Panc1 (cell line): ENCODE data around the gene CD14. TPM values are rescaled to one million over a fixed set of nuclear protein-coding genes. Genes with fewer than 3 reads are reported as not detected.
"Not testable (repeated sequence)": the region's sequence is repeated elsewhere in the genome, so short reads cannot be mapped to it uniquely, and the experiment has no call there.

Experiments used
- ATAC-seq: fragments of 200-7000 bp; cut with Tn5 transposase; 2 replicates; pipeline ENCODE4 v1.9.1; 2020; ENCODE audit warnings: mild to moderate bottlenecking, moderate library complexity
- BruUV-seq: library from RNA; stranded (reverse); fragments of 400-500 nt; replicated peaks from 2 replicates; lab custom pipeline; 2021; lab: Mats Ljungman, UMichigan
- CTCF ChIA-PET: fragments of 300-600 bp; sonication (Branson Sonifier 250); formaldehyde crosslinking; loops from one replicate; lab custom pipeline; 2022; ENCODE audit warnings: antibody characterized with exemption; lab: Charles Lee
- POLR2A ChIA-PET: fragments of 300-600 bp; sonication (Branson Sonifier 250); formaldehyde crosslinking; loops from one replicate; lab custom pipeline; 2022; ENCODE audit warnings: antibody characterized with exemption; lab: Charles Lee
- DNase-seq: peaks from one replicate; pipeline ENCODE4 v3.0.0-alpha.2; 2010; ENCODE audit warnings: low read depth, low spot score
- H3K27ac ChIP-seq: 2 replicates; pipeline ENCODE4 v1.5.1; 2011; ENCODE audit warnings: mild to moderate bottlenecking, low read length, inconsistent platforms
- H3K27me3 ChIP-seq: fragments of 200-500 bp; sonication (Bioruptor generic); 2 replicates; pipeline ENCODE4 v1.6.0; 2014; ENCODE audit warnings: low read length, inconsistent platforms; ENCODE audit not compliant: control insufficient read depth, insufficient read depth
- H3K36me3 ChIP-seq: fragments of 200-500 bp; sonication (Bioruptor generic); 2 replicates; pipeline ENCODE4 v1.5.1; 2014; ENCODE audit warnings: inconsistent platforms, mild to moderate bottlenecking, low read length, moderate library complexity; ENCODE audit not compliant: control insufficient read depth, insufficient read depth
- H3K4me1 ChIP-seq: 2 replicates; pipeline ENCODE4 v1.5.1; 2011; ENCODE audit warnings: inconsistent platforms, mild to moderate bottlenecking, low read length, moderate library complexity; ENCODE audit not compliant: control insufficient read depth, insufficient read depth
- H3K4me3 ChIP-seq, 2 experiments: 2 replicates each; pipeline ENCODE4 v1.5.1; 2011 to 2012; ENCODE audit warnings: low read depth in 2 of 2, low read length in 2 of 2, mild to moderate bottlenecking in 2 of 2, inconsistent platforms in 1 of 2, moderate library complexity in 1 of 2
- H3K9me3 ChIP-seq: fragments of 200-500 bp; sonication (Bioruptor generic); 2 replicates; pipeline ENCODE4 v1.5.1; 2014; ENCODE audit warnings: low read depth, mild to moderate bottlenecking, inconsistent platforms, low read length, moderate library complexity; ENCODE audit not compliant: control insufficient read depth, insufficient read depth
- POLR2AphosphoS5 ChIP-seq: IDR thresholded peaks from 2 replicates; pipeline ENCODE4 v1.6.1; 2012; ENCODE audit warnings: mild to moderate bottlenecking, low read depth, low read length, moderate library complexity
- SIN3A ChIP-seq: IDR thresholded peaks from 2 replicates; pipeline ENCODE4 v1.6.1; 2012; ENCODE audit warnings: low read depth, mild to moderate bottlenecking, low read length, moderate library complexity, borderline replicate concordance; ENCODE audit not compliant: insufficient read depth
- TCF7L2 ChIP-seq: IDR thresholded peaks from 2 replicates; pipeline ENCODE4 v1.6.1; 2011; ENCODE audit warnings: mild to moderate bottlenecking, low read depth, low read length, inconsistent platforms
- in situ Hi-C: cut with HindIII; loops from 2 replicates; pipeline ENCODE4 v1.10.0; 2016; ENCODE audit warnings: low sequenced_read_pairs, low pct_unique_long_range_greater_than_20kb
- intact Hi-C: fragments of 100-400 bp; cut with micrococcal nuclease; formaldehyde crosslinking; loops from one replicate; pipeline ENCODE4 v1.10.0; 2022; ENCODE audit not compliant: unreplicated experiment
- total RNA-seq: library from RNA; stranded (reverse); gene quantifications from one replicate; pipeline ENCODE4 v1.2.1, GENCODE V29; 2021; ENCODE audit not compliant: unreplicated experiment
- TF ChIP-seq, protein P1 (sequence below): fragments of 450-650 bp; IDR thresholded peaks from 2 replicates; pipeline ENCODE4 v1.5.1; 2017; ENCODE audit warnings: mild to moderate bottlenecking
- TF ChIP-seq, protein P2 (sequence below), 2 experiments: IDR thresholded peaks; 2 replicates each; pipeline ENCODE4 v1.6.1; 2011 to 2012; ENCODE audit warnings: low read depth in 2 of 2, control low read depth in 1 of 2, low read length in 1 of 2, mild to moderate bottlenecking in 1 of 2, moderate library complexity in 1 of 2; ENCODE audit not compliant: insufficient read depth in 1 of 2

CD14 gene
- total RNA-seq, 1 experiment from 2014 or later: 2.5 TPM

DNA sequence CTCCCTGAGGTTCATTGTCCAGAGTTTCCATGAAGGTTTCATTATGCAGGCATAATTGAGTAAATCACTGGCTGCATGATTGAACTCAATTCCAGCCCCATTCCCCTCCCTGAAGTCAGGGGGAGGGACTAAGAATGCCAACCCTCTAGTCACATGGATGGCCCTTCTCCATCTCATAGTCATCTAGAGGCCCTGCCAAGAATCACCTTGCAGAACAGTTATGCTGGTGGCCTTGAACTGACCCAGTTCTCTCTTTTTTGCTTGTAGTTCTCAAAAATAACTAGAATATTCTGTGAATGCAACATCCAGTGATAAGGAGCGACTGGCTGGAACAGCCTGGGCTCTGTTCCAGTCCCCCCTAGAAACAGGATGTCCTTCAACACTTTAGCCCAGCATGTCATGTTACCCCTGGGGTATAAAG is 36.6 kb downstream of the CD14 start:
- in situ Hi-C loops: no loop called here
- DNase-seq: no peak
- Histone ChIP-seq H3K27me3 (no peaks in the 10 kb centered on the region), H3K4me1 (no peaks in the 10 kb centered on the region), H3K9me3 (no peaks in the 10 kb centered on the region), H3K4me3 (no peak overlapping the region), H3K27ac (no peak overlapping the region), H3K36me3 (no peaks in the 10 kb centered on the region)
- CTCF ChIA-PET: no interaction called here
- POLR2A ChIA-PET: no interaction called here
- intact Hi-C loops: no loop called here
- TF ChIP-seq, protein P1, sequence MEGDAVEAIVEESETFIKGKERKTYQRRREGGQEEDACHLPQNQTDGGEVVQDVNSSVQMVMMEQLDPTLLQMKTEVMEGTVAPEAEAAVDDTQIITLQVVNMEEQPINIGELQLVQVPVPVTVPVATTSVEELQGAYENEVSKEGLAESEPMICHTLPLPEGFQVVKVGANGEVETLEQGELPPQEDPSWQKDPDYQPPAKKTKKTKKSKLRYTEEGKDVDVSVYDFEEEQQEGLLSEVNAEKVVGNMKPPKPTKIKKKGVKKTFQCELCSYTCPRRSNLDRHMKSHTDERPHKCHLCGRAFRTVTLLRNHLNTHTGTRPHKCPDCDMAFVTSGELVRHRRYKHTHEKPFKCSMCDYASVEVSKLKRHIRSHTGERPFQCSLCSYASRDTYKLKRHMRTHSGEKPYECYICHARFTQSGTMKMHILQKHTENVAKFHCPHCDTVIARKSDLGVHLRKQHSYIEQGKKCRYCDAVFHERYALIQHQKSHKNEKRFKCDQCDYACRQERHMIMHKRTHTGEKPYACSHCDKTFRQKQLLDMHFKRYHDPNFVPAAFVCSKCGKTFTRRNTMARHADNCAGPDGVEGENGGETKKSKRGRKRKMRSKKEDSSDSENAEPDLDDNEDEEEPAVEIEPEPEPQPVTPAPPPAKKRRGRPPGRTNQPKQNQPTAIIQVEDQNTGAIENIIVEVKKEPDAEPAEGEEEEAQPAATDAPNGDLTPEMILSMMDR: no peak
- TF ChIP-seq, protein P2, sequence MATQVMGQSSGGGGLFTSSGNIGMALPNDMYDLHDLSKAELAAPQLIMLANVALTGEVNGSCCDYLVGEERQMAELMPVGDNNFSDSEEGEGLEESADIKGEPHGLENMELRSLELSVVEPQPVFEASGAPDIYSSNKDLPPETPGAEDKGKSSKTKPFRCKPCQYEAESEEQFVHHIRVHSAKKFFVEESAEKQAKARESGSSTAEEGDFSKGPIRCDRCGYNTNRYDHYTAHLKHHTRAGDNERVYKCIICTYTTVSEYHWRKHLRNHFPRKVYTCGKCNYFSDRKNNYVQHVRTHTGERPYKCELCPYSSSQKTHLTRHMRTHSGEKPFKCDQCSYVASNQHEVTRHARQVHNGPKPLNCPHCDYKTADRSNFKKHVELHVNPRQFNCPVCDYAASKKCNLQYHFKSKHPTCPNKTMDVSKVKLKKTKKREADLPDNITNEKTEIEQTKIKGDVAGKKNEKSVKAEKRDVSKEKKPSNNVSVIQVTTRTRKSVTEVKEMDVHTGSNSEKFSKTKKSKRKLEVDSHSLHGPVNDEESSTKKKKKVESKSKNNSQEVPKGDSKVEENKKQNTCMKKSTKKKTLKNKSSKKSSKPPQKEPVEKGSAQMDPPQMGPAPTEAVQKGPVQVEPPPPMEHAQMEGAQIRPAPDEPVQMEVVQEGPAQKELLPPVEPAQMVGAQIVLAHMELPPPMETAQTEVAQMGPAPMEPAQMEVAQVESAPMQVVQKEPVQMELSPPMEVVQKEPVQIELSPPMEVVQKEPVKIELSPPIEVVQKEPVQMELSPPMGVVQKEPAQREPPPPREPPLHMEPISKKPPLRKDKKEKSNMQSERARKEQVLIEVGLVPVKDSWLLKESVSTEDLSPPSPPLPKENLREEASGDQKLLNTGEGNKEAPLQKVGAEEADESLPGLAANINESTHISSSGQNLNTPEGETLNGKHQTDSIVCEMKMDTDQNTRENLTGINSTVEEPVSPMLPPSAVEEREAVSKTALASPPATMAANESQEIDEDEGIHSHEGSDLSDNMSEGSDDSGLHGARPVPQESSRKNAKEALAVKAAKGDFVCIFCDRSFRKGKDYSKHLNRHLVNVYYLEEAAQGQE (IDR thresholded peaks at IDR 0.05; ENCODE audit: insufficient read depth in 1 of 2, low read depth in 2 of 2, low read length in 1 of 2): no peak
- TF ChIP-seq POLR2AphosphoS5 (no peak), TCF7L2 (no peak), SIN3A (no peak)
- BruUV-seq: no TSS peak
- no peak for ATAC-seq

DNA sequence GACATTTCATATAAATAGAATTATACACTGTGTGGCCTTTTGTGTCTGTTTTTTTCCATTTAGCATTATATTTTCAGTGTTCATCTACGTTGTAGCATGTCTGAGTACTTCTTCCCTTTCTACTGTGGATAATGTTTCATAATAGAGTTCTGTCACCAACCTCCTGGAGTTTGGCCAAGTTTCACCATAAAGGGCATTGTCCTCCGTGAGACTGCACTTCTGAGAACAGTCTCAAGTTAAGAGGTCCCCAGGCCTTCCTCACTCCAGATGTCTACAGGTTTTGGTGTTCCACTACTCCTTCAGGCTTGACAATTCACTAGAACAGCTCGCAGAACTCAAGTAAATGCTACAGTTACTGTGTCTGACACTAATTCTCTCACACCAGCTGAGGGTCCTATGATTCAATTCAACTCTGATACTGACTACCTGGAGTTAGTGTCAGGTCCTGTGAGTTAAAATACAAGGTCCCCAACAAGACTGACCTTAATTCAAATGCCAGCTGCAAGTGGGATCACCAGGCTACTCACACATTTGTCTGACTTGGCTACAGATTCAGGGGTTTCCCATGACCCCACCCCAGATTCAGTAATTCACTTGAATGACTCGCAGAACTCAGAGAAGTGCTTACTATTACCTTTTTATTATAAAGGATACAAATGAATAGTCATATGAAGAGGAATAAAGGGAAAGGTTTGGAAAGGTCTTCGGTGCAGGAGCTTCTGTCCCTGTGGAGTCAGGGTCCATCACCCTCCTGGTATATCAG is 37.3 kb downstream of the CD14 start:
- Histone ChIP-seq H3K4me3 (no peak overlapping the region), H3K27ac (no peak overlapping the region), H3K27me3 (no peaks in the 10 kb centered on the region), H3K9me3 (no peaks in the 10 kb centered on the region), H3K4me1 (no peaks in the 10 kb centered on the region), H3K36me3 (no peaks in the 10 kb centered on the region)
- ChIA-PET POLR2A (no interaction called here), CTCF (no interaction called here)
- in situ Hi-C loops (no loop called here), intact Hi-C loops (no loop called here)
- TF ChIP-seq TCF7L2 (no peak), POLR2AphosphoS5 (no peak)
- BruUV-seq: no TSS peak
- ATAC-seq (no peak), DNase-seq (no peak)

DNA sequence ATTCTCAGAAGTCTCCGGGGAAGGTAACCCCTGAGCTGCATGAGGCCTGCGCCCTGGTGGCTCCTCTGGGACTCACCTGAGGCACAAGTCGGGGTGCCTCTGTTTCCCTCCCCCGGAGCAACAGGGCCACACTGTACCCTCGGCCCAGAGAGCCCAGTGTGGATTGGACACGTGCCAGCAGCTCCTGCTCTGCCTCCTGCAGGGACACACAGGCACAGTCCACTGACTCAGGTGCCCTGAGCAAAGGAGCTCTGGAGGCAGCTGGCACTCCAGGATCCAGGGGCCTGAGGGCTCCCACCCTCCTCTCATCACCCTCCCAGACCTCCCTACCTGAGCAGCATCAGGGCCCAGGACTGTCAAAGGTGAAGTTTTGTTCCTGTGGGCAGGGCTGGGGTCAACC is 38.8 kb downstream of the CD14 start:
- no peaks in the 10 kb centered on the region for H3K36me3 ChIP-seq
- POLR2A ChIA-PET: no interaction called here
- H3K27ac ChIP-seq: no peak overlapping the region; the same call in 1 of the 2 replicates
- BruUV-seq: no TSS peak
- ATAC-seq: no peak
- no peak for DNase-seq
- CTCF ChIA-PET: interaction anchor here (0.6 kb wide), 1 partner anchor 13 kb away, joined by 3 read pairs; no protein-coding TSS in a partner anchor
- H3K27me3 ChIP-seq: no peaks in the 10 kb centered on the region
- intact Hi-C loops (no loop called here), in situ Hi-C loops (no loop called here)
- H3K4me3 ChIP-seq: no peak overlapping the region
- no peaks in the 10 kb centered on the region for H3K9me3 ChIP-seq
- H3K4me1 ChIP-seq: no peaks in the 10 kb centered on the region
- no peak for TF ChIP-seq SIN3A
- TF ChIP-seq, protein P1: no peak

DNA sequence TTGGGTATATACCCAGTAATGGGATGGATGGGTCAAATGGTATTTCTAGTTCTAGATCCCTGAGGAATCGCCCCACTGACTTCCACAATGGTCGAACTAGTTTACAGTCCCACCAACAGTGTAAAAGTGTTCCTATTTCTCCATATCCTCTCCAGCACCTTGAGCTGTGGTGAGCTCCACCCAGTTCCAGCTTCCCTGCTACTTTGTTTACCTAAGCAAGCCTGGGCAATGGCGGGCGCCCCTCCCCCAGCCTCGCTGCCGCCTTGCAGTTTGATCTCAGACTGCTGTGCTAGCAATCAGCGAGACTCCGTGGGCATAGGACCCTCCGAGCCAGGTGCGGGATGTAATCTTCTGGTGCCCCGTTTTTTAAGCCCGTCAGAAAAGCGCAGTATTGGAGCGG is 39.9 kb downstream of the CD14 start:
- in situ Hi-C loops, H3K36me3 ChIP-seq, H3K4me1 ChIP-seq, H3K27me3 ChIP-seq, DNase-seq, BruUV-seq, CTCF ChIA-PET, POLR2A ChIA-PET, ATAC-seq, intact Hi-C loops, H3K9me3 ChIP-seq: not testable (repeated sequence)
- H3K27ac ChIP-seq: peak overlapping the region; percentile 20; the same call in 1 of the 2 replicates
- H3K4me3 ChIP-seq: peak overlapping the region; percentile 20 to 45; a peak in 3 of 4 replicates
